Ishikawa (cell line): ENCODE results near the gene EGLN3.

Experiments used
- CEBPB ChIP-seq: IDR thresholded peaks from 2 replicates; pipeline ENCODE4 v1.6.1; 2012
- CREB1 ChIP-seq: IDR thresholded peaks from 2 replicates; pipeline ENCODE4 v1.6.1; 2012; ENCODE audit warnings: low read depth
- EGR1 ChIP-seq: IDR thresholded peaks from 2 replicates; pipeline ENCODE4 v1.6.1; 2012
- EP300 ChIP-seq: IDR thresholded peaks from 2 replicates; pipeline ENCODE4 v1.6.1; 2012; ENCODE audit warnings: borderline replicate concordance
- FOXM1 ChIP-seq: IDR thresholded peaks from 2 replicates; pipeline ENCODE4 v1.6.1; 2012; ENCODE audit warnings: low read depth, borderline replicate concordance
- NFIC ChIP-seq: IDR thresholded peaks from 2 replicates; pipeline ENCODE4 v1.6.1; 2012
- RAD21 ChIP-seq: IDR thresholded peaks from 2 replicates; pipeline ENCODE4 v1.6.1; 2012; ENCODE audit warnings: low read depth
- REST ChIP-seq: IDR thresholded peaks from 2 replicates; pipeline ENCODE4 v1.6.1; 2012; ENCODE audit warnings: low read depth, mild to moderate bottlenecking
- TAF1 ChIP-seq: IDR thresholded peaks from 2 replicates; pipeline ENCODE4 v1.6.1; 2012; ENCODE audit warnings: low read depth, mild to moderate bottlenecking
- TCF12 ChIP-seq: IDR thresholded peaks from 2 replicates; pipeline ENCODE4 v1.6.1; 2012; ENCODE audit warnings: low read depth
- TEAD4 ChIP-seq: IDR thresholded peaks from 2 replicates; pipeline ENCODE4 v1.6.1; 2012
- USF1 ChIP-seq: IDR thresholded peaks from 2 replicates; pipeline ENCODE4 v1.6.1; 2012
- YY1 ChIP-seq: IDR thresholded peaks from 2 replicates; pipeline ENCODE4 v1.6.1; 2012; ENCODE audit warnings: low read depth
- ZBTB7A ChIP-seq: IDR thresholded peaks from 2 replicates; pipeline ENCODE4 v1.6.1; 2012; ENCODE audit warnings: low read depth
- TF ChIP-seq, protein P1 (sequence below): IDR thresholded peaks from 2 replicates; pipeline ENCODE4 v1.6.1; 2012

Gene EGLN3

DNA sequence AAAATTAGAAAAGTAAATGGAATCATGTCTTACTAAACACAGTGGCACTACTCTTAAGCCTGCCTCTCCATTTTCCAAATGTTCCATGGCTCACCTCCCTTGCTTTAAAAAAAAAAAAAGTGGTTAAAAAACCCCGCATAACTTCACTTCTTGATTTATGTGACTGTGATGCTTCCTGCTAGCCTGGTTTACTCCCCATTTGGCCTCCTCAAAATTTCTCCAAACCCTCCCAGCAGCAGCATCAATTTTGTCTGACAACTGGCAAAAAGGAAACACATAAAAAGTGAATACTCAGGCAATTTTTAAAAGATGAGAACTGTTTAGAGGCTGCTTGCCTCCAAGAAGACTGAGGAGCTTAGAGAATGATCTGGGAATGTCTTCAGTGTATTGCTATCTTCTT, 17.8 kb upstream of the EGLN3 start:
- TF ChIP-seq YY1 (no peak), EP300 (no peak), RAD21 (no peak), USF1 (no peak), EGR1 (no peak)

GRCh38 chr14:33967138-33967537, 16.3 kb upstream of the EGLN3 start:
- no peak for TF ChIP-seq EP300
- TF ChIP-seq TAF1: no peak
- no peak for TF ChIP-seq ZBTB7A
- TF ChIP-seq REST: no peak
- TF ChIP-seq NFIC: no peak
- TF ChIP-seq FOXM1: no peak
- TF ChIP-seq TCF12: no peak
- TF ChIP-seq USF1: no peak
- no peak for TF ChIP-seq TEAD4
- TF ChIP-seq, protein P1, sequence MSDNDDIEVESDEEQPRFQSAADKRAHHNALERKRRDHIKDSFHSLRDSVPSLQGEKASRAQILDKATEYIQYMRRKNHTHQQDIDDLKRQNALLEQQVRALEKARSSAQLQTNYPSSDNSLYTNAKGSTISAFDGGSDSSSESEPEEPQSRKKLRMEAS: no peak
- no peak for TF ChIP-seq EGR1
- TF ChIP-seq CEBPB: no peak
- TF ChIP-seq YY1: no peak
- TF ChIP-seq RAD21: no peak
- no peak for TF ChIP-seq CREB1

GRCh38 chr14:33966276-33966675, 15.4 kb upstream of the EGLN3 start:
- TF ChIP-seq ZBTB7A: no peak
- TF ChIP-seq, protein P1: no peak

DNA sequence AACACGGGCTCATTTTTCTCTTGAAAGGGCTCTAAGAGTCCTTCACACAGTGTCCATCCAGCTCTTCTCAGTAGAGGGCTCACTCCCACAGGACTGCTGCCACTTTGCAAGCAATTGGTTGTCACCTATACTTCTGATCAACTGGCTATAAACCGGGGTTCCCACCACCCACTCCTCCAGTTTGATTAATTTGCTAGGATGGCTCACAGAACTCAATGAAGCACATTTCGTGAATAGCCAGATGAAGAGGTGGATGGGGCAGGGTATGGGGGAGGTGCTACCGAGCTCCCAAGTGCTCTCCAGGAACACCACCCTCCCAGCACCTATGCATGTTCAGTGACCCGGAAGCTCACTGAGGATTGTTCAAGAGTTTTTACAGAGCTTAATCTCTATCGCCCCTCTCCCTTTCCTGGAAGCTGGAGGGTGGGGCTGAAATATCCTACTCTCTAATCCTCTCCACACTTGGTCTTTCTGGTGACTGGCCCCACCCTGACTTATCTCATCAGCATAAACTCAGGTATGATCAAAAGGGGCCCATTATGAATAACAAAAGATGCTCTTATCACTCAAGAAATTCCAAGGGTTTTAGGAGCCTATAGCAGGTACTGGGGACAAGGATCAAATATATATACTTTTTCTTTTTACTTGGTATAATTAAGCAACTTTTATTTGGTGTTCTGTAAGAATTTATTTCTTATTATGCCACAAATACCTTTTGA, 13.9 kb upstream of the EGLN3 start:
- TF ChIP-seq, protein P1: no peak
- TF ChIP-seq EP300 (no peak), USF1 (no peak), CREB1 (no peak), ZBTB7A (no peak), FOXM1 (no peak), CEBPB (no peak), TEAD4 (no peak), TAF1 (no peak), TCF12 (no peak), EGR1 (no peak), REST (no peak), NFIC (no peak)

GRCh38 chr14:33963892-33964291, 13.0 kb upstream of the EGLN3 start:
- no peak for TF ChIP-seq CREB1
- no peak for TF ChIP-seq EP300
- TF ChIP-seq EGR1: no peak
- TF ChIP-seq RAD21: no peak
- no peak for TF ChIP-seq ZBTB7A
- no peak for TF ChIP-seq TCF12
- TF ChIP-seq FOXM1: no peak
- no peak for TF ChIP-seq TAF1
- no peak for TF ChIP-seq REST
- no peak for TF ChIP-seq CEBPB
- TF ChIP-seq TEAD4: no peak
- TF ChIP-seq, protein P1: no peak
- no peak for TF ChIP-seq USF1
- no peak for TF ChIP-seq NFIC
- TF ChIP-seq YY1: no peak
